ENCODE results near the gene PATJ.

GRCh38 chr1:61784726-61785125 lies 42.4 kb downstream of the PATJ start:
- TF ChIP-seq CTCF (IDR thresholded peaks at IDR 0.05 in 8 of 11, conservative IDR thresholded peaks at IDR 0.05 in 3 of 11) = no peak
- no peak for TF ChIP-seq POLR2AphosphoS5 (IDR thresholded peaks at IDR 0.05)
